H1 (cell line): ENCODE measurements around the gene MYOM1. TPM values are rescaled to one million over a fixed set of nuclear protein-coding genes. Genes with fewer than 3 reads are reported as not detected.

ENCODE experiments used
- ASH2L ChIP-seq: fragments of 200-600, 300-600 bp; sonication (generic); IDR thresholded peaks from one replicate; pipeline ENCODE4 v1.7.1; 2017; ENCODE audit warnings: low read length
- FOSL1 ChIP-seq: IDR thresholded peaks from 2 replicates; pipeline ENCODE4 v1.6.1; 2011; ENCODE audit warnings: mild to moderate bottlenecking, low read depth, low read length, moderate library complexity; ENCODE audit not compliant: insufficient read depth
- MAFK ChIP-seq: IDR thresholded peaks from 2 replicates; pipeline ENCODE4 v1.6.1; 2012; ENCODE audit warnings: low read depth, mild to moderate bottlenecking, improper control_type of control experiment, low read length
- NRF1 ChIP-seq: IDR thresholded peaks from 2 replicates; pipeline ENCODE4 v1.6.1; 2011; ENCODE audit warnings: mild to moderate bottlenecking, low read depth, low read length, improper control_type of control experiment
- POLR2A ChIP-seq, 2 experiments: IDR thresholded peaks; 1 replicate in 1 of 2; 2 replicates in 1 of 2; pipeline ENCODE4 v1.6.1; 2011; ENCODE audit warnings: low read depth in 2 of 2, low read length in 2 of 2, mild to moderate bottlenecking in 2 of 2; ENCODE audit errors: control extremely low read depth in 1 of 2
- RNF2 ChIP-seq: fragments of 200-900, 300-1000 bp; sonication (generic); IDR thresholded peaks from 2 replicates; pipeline ENCODE4 v1.7.1; 2016; ENCODE audit warnings: borderline replicate concordance, low read depth, mild to moderate bottlenecking, antibody characterized with exemption, low read length; ENCODE audit not compliant: poor library complexity, severe bottlenecking; ENCODE audit errors: missing control alignments
- SIRT6 ChIP-seq: IDR thresholded peaks from one replicate; pipeline ENCODE4 v1.7.1; 2012; ENCODE audit warnings: low read length, inconsistent platforms
- polyA plus RNA-seq, 7 experiments: library from polyadenylated mRNA; depleted of rRNA in 3 of 7; stranded (reverse) in 5 of 7; unstranded in 2 of 7; fragments of >200 nt in 5 of 7; fragments of 200-250 nt in 2 of 7; gene quantifications; 1 replicate in 5 of 7; 2 replicates in 1 of 7; 4 replicates in 1 of 7; pipeline versions ENCODE4 v1.2.1 to v1.2.3, GENCODE V29; 2011 to 2013; ENCODE audit warnings: missing spikeins in 2 of 7, mixed read lengths in 2 of 7
- total RNA-seq: library from RNA; stranded (reverse); fragmentation: NEBNext Ultra II Directional; extraction: Animal tissue kit (Norgen Biotek cat#: 25700); gene quantifications from 2 replicates; pipeline ENCODE4 v1.2.1, GENCODE V29; 2021
- TF ChIP-seq, protein P1 (sequence below): fragments of 300-600 bp; sonication (generic); IDR thresholded peaks from 2 replicates; pipeline ENCODE4 v1.7.1; 2012; ENCODE audit warnings: low read length, moderate library complexity, mild to moderate bottlenecking, inconsistent platforms; ENCODE audit not compliant: insufficient replicate concordance
- TF ChIP-seq, protein P2 (sequence below): IDR thresholded peaks from 2 replicates; pipeline ENCODE4 v1.6.1; 2011; ENCODE audit warnings: low read length, improper control_type of control experiment

Gene MYOM1
- total and polyA plus RNA-seq, 2 of the 8 experiments (the other 6 are each of a cell fraction or from before 2014, with no cell fraction given), result 0.06 to 0.32 TPM

DNA sequence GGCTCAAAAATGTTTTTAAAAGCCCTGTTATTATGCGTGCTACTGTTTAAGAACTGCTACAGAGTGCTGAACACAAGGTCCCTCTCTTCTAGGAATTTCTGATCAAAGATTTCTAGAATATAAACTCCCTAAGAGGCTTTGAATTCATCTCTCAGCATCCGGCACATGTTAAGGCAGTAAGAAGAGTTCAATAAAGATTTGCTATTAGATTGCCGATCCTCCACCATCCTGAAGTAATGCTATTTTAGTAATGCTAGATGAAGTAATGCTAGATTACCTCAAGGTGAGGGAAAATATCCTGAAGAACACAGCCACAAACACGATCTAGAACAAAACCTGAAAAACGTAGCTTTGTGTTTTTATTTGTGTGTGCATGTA lies 41.2 kb upstream of the MYOM1 start (continued):
- TF ChIP-seq, protein P1, sequence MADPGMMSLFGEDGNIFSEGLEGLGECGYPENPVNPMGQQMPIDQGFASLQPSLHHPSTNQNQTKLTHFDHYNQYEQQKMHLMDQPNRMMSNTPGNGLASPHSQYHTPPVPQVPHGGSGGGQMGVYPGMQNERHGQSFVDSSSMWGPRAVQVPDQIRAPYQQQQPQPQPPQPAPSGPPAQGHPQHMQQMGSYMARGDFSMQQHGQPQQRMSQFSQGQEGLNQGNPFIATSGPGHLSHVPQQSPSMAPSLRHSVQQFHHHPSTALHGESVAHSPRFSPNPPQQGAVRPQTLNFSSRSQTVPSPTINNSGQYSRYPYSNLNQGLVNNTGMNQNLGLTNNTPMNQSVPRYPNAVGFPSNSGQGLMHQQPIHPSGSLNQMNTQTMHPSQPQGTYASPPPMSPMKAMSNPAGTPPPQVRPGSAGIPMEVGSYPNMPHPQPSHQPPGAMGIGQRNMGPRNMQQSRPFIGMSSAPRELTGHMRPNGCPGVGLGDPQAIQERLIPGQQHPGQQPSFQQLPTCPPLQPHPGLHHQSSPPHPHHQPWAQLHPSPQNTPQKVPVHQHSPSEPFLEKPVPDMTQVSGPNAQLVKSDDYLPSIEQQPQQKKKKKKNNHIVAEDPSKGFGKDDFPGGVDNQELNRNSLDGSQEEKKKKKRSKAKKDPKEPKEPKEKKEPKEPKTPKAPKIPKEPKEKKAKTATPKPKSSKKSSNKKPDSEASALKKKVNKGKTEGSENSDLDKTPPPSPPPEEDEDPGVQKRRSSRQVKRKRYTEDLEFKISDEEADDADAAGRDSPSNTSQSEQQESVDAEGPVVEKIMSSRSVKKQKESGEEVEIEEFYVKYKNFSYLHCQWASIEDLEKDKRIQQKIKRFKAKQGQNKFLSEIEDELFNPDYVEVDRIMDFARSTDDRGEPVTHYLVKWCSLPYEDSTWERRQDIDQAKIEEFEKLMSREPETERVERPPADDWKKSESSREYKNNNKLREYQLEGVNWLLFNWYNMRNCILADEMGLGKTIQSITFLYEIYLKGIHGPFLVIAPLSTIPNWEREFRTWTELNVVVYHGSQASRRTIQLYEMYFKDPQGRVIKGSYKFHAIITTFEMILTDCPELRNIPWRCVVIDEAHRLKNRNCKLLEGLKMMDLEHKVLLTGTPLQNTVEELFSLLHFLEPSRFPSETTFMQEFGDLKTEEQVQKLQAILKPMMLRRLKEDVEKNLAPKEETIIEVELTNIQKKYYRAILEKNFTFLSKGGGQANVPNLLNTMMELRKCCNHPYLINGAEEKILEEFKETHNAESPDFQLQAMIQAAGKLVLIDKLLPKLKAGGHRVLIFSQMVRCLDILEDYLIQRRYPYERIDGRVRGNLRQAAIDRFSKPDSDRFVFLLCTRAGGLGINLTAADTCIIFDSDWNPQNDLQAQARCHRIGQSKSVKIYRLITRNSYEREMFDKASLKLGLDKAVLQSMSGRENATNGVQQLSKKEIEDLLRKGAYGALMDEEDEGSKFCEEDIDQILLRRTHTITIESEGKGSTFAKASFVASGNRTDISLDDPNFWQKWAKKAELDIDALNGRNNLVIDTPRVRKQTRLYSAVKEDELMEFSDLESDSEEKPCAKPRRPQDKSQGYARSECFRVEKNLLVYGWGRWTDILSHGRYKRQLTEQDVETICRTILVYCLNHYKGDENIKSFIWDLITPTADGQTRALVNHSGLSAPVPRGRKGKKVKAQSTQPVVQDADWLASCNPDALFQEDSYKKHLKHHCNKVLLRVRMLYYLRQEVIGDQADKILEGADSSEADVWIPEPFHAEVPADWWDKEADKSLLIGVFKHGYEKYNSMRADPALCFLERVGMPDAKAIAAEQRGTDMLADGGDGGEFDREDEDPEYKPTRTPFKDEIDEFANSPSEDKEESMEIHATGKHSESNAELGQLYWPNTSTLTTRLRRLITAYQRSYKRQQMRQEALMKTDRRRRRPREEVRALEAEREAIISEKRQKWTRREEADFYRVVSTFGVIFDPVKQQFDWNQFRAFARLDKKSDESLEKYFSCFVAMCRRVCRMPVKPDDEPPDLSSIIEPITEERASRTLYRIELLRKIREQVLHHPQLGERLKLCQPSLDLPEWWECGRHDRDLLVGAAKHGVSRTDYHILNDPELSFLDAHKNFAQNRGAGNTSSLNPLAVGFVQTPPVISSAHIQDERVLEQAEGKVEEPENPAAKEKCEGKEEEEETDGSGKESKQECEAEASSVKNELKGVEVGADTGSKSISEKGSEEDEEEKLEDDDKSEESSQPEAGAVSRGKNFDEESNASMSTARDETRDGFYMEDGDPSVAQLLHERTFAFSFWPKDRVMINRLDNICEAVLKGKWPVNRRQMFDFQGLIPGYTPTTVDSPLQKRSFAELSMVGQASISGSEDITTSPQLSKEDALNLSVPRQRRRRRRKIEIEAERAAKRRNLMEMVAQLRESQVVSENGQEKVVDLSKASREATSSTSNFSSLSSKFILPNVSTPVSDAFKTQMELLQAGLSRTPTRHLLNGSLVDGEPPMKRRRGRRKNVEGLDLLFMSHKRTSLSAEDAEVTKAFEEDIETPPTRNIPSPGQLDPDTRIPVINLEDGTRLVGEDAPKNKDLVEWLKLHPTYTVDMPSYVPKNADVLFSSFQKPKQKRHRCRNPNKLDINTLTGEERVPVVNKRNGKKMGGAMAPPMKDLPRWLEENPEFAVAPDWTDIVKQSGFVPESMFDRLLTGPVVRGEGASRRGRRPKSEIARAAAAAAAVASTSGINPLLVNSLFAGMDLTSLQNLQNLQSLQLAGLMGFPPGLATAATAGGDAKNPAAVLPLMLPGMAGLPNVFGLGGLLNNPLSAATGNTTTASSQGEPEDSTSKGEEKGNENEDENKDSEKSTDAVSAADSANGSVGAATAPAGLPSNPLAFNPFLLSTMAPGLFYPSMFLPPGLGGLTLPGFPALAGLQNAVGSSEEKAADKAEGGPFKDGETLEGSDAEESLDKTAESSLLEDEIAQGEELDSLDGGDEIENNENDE, result no peak
- TF ChIP-seq NRF1 (no peak), MAFK (no peak), POLR2A (IDR thresholded peaks at IDR 0.05; ENCODE audit: control extremely low read depth in 1 of 2, low read depth in 2 of 2, low read length in 2 of 2) (no peak), FOSL1 (no peak), RNF2 (no peak), ASH2L (no peak), SIRT6 (no peak)
- TF ChIP-seq, protein P2, sequence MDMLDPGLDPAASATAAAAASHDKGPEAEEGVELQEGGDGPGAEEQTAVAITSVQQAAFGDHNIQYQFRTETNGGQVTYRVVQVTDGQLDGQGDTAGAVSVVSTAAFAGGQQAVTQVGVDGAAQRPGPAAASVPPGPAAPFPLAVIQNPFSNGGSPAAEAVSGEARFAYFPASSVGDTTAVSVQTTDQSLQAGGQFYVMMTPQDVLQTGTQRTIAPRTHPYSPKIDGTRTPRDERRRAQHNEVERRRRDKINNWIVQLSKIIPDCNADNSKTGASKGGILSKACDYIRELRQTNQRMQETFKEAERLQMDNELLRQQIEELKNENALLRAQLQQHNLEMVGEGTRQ, result no peak
